MM.1S (cell line): ENCODE measurements around the gene FGFR1OP2.

ENCODE experiments used
- DNase-seq: peaks from one replicate; pipeline ENCODE4 v3.0.0-alpha.2; 2015
- H2AFZ ChIP-seq: fragments of 300-600 bp; sonication (generic); 2 replicates; pipeline ENCODE4 v1.6.0; 2016; ENCODE audit warnings: antibody characterized with exemption, low read length
- H3F3A ChIP-seq: fragments of 300-600 bp; sonication (generic); 2 replicates; pipeline ENCODE4 v1.6.1; 2016; ENCODE audit warnings: mild to moderate bottlenecking, antibody characterized with exemption, low read length, moderate library complexity, mixed read lengths; ENCODE audit not compliant: insufficient read depth
- H3K27ac ChIP-seq: fragments of 300-600 bp; sonication (generic); 2 replicates; pipeline ENCODE4 v1.5.1; 2016; ENCODE audit warnings: mild to moderate bottlenecking, low read length
- H3K27me3 ChIP-seq: fragments of 300-600 bp; sonication (generic); replicated peaks from 2 replicates; pipeline ENCODE4 v1.6.0; 2016; ENCODE audit warnings: low read length; ENCODE audit not compliant: insufficient read depth
- H3K36me3 ChIP-seq: fragments of 300-600 bp; sonication (generic); replicated peaks from 2 replicates; pipeline ENCODE4 v1.6.1; 2016; ENCODE audit warnings: mild to moderate bottlenecking, low read length, mixed read lengths; ENCODE audit not compliant: insufficient read depth
- H3K4me1 ChIP-seq: fragments of 300-600 bp; sonication (generic); 2 replicates; pipeline ENCODE4 v1.6.1; 2016; ENCODE audit warnings: low read length, mixed read lengths
- H3K4me2 ChIP-seq: fragments of 300-600 bp; sonication (generic); 2 replicates; pipeline ENCODE4 v1.6.0; 2016; ENCODE audit warnings: low read depth, low read length
- H3K4me3 ChIP-seq: fragments of 300-600 bp; sonication (generic); 2 replicates; pipeline ENCODE4 v1.5.1; 2016; ENCODE audit warnings: low read length, mixed read lengths
- H3K79me2 ChIP-seq: fragments of 300-600 bp; sonication (generic); 2 replicates; pipeline ENCODE4 v1.6.1; 2016; ENCODE audit warnings: mixed run types, low read length, mixed read lengths
- H3K9ac ChIP-seq: fragments of 300-600 bp; sonication (generic); 2 replicates; pipeline ENCODE4 v1.6.1; 2016; ENCODE audit warnings: low read length, mixed read lengths
- H3K9me2 ChIP-seq: fragments of 300-600 bp; sonication (generic); replicated peaks from 2 replicates; pipeline ENCODE4 v1.6.1; 2016; ENCODE audit warnings: mild to moderate bottlenecking, low read length, mixed read lengths; ENCODE audit not compliant: insufficient read depth
- H3K9me3 ChIP-seq: fragments of 300-600 bp; sonication (generic); replicated peaks from 2 replicates; pipeline ENCODE4 v1.6.1; 2016; ENCODE audit warnings: mild to moderate bottlenecking, low read length, mixed read lengths; ENCODE audit not compliant: insufficient read depth
- H4K20me1 ChIP-seq: fragments of 300-600 bp; sonication (generic); 2 replicates; pipeline ENCODE4 v1.6.1; 2016; ENCODE audit warnings: mild to moderate bottlenecking, low read length, moderate library complexity, mixed read lengths; ENCODE audit not compliant: insufficient read depth
- EZH2 ChIP-seq: fragments of 300-600 bp; sonication (generic); optimal IDR thresholded peaks from 2 replicates; pipeline ENCODE3; 2017; ENCODE audit warnings: low read depth, mild to moderate bottlenecking, antibody characterized with exemption, low read length, mixed read lengths
- EZH2phosphoT487 ChIP-seq: fragments of 300-600 bp; sonication (generic); IDR thresholded peaks from 2 replicates; pipeline ENCODE4 v1.6.1; 2018; ENCODE audit warnings: antibody characterized with exemption, low read length
- TF ChIP-seq, protein P1 (sequence below): fragments of 300-600 bp; sonication (generic); IDR thresholded peaks from 2 replicates; pipeline ENCODE4 v1.5.1; 2016; ENCODE audit warnings: antibody characterized with exemption, low read length, mixed read lengths

The FGFR1OP2 gene

DNA sequence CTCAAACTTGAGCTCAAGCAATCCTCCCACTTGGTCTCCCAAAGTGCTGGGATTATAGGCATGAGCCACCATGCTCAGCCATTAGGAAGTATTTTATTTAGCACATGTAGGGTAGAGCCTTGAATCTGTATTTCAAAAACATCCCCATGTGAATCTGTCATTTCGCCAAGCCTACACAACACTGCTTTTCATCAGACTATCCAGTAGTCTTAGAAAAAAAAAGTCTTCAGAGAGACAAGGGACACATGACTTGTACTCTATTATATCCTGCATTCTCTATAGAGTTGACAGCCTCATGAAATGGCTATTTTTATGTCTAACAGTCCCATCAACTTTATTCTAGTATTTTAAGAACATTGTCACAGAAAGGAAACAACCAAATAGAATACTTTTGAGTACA lies 40.5 kb downstream of the FGFR1OP2 start:
- TF ChIP-seq EZH2phosphoT487, result no peak
- no peak for TF ChIP-seq EZH2
- TF ChIP-seq, protein P1, sequence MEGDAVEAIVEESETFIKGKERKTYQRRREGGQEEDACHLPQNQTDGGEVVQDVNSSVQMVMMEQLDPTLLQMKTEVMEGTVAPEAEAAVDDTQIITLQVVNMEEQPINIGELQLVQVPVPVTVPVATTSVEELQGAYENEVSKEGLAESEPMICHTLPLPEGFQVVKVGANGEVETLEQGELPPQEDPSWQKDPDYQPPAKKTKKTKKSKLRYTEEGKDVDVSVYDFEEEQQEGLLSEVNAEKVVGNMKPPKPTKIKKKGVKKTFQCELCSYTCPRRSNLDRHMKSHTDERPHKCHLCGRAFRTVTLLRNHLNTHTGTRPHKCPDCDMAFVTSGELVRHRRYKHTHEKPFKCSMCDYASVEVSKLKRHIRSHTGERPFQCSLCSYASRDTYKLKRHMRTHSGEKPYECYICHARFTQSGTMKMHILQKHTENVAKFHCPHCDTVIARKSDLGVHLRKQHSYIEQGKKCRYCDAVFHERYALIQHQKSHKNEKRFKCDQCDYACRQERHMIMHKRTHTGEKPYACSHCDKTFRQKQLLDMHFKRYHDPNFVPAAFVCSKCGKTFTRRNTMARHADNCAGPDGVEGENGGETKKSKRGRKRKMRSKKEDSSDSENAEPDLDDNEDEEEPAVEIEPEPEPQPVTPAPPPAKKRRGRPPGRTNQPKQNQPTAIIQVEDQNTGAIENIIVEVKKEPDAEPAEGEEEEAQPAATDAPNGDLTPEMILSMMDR, result no peak
- Histone ChIP-seq H3K9me3 (no peaks in the 10 kb centered on the region), H3F3A (no peaks in the 10 kb centered on the region), H3K36me3 (no peaks in the 10 kb centered on the region), H3K4me3 (no peak overlapping the region), H3K27me3 (no peaks in the 10 kb centered on the region), H3K4me2 (no peak overlapping the region), H3K9me2 (no peaks in the 10 kb centered on the region), H3K79me2 (no peaks in the 10 kb centered on the region), H4K20me1 (no peaks in the 10 kb centered on the region), H3K9ac (no peak overlapping the region), H3K4me1 (peaks cover 3% of the 10 kb centered on the region; the same call in 1 of the 2 replicates), H2AFZ (no peak overlapping the region), H3K27ac (no peak overlapping the region)
- no peak for DNase-seq

DNA sequence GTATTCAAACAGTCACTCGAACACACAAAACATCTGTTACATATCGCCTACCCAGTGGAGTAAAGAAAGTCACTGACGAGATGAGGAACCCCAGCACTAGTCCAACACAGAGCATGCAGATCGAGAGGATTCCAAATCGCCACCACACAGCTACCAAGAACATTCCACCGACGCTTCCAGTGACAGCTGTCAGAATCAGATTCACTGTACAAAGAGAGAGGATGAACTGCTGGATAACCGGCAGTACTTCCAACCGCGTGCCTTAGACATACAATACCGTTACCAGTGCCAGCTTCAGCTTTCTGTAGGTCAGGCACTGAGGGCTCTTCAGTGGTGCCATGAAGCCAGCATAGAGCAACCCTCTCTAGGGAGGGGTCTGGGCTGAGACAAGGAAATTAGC lies 41.5 kb downstream of the FGFR1OP2 start:
- Histone ChIP-seq H3K27ac (no peak overlapping the region), H3K9me2 (no peaks in the 10 kb centered on the region), H3F3A (no peaks in the 10 kb centered on the region), H4K20me1 (no peaks in the 10 kb centered on the region), H2AFZ (no peak overlapping the region), H3K4me2 (no peak overlapping the region), H3K4me3 (no peak overlapping the region), H3K9ac (no peak overlapping the region), H3K4me1 (peaks cover 3% of the 10 kb centered on the region; the same call in 1 of the 2 replicates), H3K36me3 (no peaks in the 10 kb centered on the region), H3K79me2 (no peaks in the 10 kb centered on the region), H3K27me3 (no peaks in the 10 kb centered on the region), H3K9me3 (no peaks in the 10 kb centered on the region)
- TF ChIP-seq EZH2phosphoT487, result no peak
- no peak for TF ChIP-seq EZH2
- TF ChIP-seq, protein P1, result no peak
- DNase-seq, result no peak

DNA sequence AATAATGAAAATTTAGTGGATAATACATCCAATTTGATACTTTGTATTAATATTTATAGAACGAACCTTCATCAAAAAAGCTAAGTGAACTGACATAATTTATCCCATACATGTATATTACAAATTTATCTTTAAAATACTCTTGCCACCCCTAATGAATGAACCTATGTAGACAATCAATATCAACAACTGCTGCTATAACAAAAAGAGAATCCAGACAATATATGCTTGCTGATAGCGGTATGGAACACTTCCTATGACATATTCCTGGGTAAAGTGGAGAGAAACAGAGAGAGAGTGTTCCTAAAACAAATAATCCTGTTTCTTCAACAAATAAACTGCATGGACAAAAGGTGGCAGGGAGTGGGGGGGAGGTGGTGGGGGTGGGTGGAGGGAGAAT lies 44.6 kb downstream of the FGFR1OP2 start:
- no peak for DNase-seq
- TF ChIP-seq EZH2phosphoT487, result no peak
- TF ChIP-seq EZH2, result no peak
- TF ChIP-seq, protein P1, result no peak
- H3F3A ChIP-seq, result no peaks in the 10 kb centered on the region
- no peaks in the 10 kb centered on the region for H3K9me3 ChIP-seq
- H3K27ac ChIP-seq, result no peak overlapping the region
- no peaks in the 10 kb centered on the region for H4K20me1 ChIP-seq
- H3K79me2 ChIP-seq, result no peaks in the 10 kb centered on the region; the same call in 1 of the 2 replicates
- H3K4me2 ChIP-seq, result no peak overlapping the region
- H3K9ac ChIP-seq, result no peak overlapping the region
- H2AFZ ChIP-seq, result no peak overlapping the region
- 0 out of 2 replicates have a peak, but pooled peaks cover 3% of the 10 kb centered on the region for H3K36me3 ChIP-seq
- no peaks in the 10 kb centered on the region for H3K27me3 ChIP-seq
- H3K4me3 ChIP-seq, result no peak overlapping the region
- no peaks in the 10 kb centered on the region for H3K9me2 ChIP-seq
- no peaks in the 10 kb centered on the region for H3K4me1 ChIP-seq
